Measurements from ENCODE around the gene MRPL49.
A peak's percentile ranks its signal among the peaks of the same experiment; 100 is the strongest.
"Not testable (repeated sequence)": the region's sequence is repeated elsewhere in the genome, so short reads cannot be mapped to it uniquely, and the experiment has no call there.

Gene MRPL49

GRCh38 chr11:65165410-65166317 is 43.5 kb downstream of the MRPL49 start:
- Histone ChIP-seq H3K27me3 (no peaks in the 10 kb centered on the region), H3K4me1 (no peaks in the 10 kb centered on the region), H3K9me3 (no peaks in the 10 kb centered on the region), H3K36me3 (no peaks in the 10 kb centered on the region), H3K4me3 (ENCODE audit: low read depth, low read length) (no peak overlapping the region)
- no peak for TF ChIP-seq CTCF (IDR thresholded peaks at IDR 0.05; ENCODE audit: low read depth, low read length)
- no peak for DNase-seq

- H3K36me3 ChIP-seq = no peaks in the 10 kb centered on the region
- H3K4me1 ChIP-seq = no peaks in the 10 kb centered on the region
- no peak overlapping the region for H3K4me3 ChIP-seq (ENCODE audit: low read depth, low read length)
- TF ChIP-seq CTCF (IDR thresholded peaks at IDR 0.05; ENCODE audit: low read depth, low read length) = no peak
- no peak for DNase-seq
- no peaks in the 10 kb centered on the region for H3K27me3 ChIP-seq
- no peaks in the 10 kb centered on the region for H3K9me3 ChIP-seq
Observed at GRCh38 chr11:65166893-65167292, 44.8 kb downstream of the MRPL49 start.

GRCh38 chr11:65167656-65168055 is 45.5 kb downstream of the MRPL49 start:
- DNase-seq = no peak
- Histone ChIP-seq H3K4me3 (ENCODE audit: low read depth, low read length) (no peak overlapping the region), H3K36me3 (no peaks in the 10 kb centered on the region), H3K27me3 (no peaks in the 10 kb centered on the region), H3K4me1 (no peaks in the 10 kb centered on the region), H3K9me3 (no peaks in the 10 kb centered on the region)
- no peak for TF ChIP-seq CTCF (IDR thresholded peaks at IDR 0.05; ENCODE audit: low read depth, low read length)

GRCh38 chr11:65169164-65169641 is 47.1 kb downstream of the MRPL49 start:
- DNase-seq = no peak
- Histone ChIP-seq H3K36me3 (no peaks in the 10 kb centered on the region), H3K9me3 (no peaks in the 10 kb centered on the region), H3K27me3 (no peaks in the 10 kb centered on the region), H3K4me3 (ENCODE audit: low read depth, low read length) (no peak overlapping the region), H3K4me1 (no peaks in the 10 kb centered on the region)
- TF ChIP-seq CTCF (IDR thresholded peaks at IDR 0.05; ENCODE audit: low read depth, low read length) = no peak

- no peak for DNase-seq
- H3K4me3 ChIP-seq (ENCODE audit: low read depth, low read length) = no peak within 1 kb of the TSS
- H3K9me3 ChIP-seq = no peaks in the 10 kb centered on the region
- no peaks in the 10 kb centered on the region for H3K4me1 ChIP-seq
- no peaks in the 10 kb centered on the region for H3K36me3 ChIP-seq
- no peaks in the 10 kb centered on the region for H3K27me3 ChIP-seq
- no peak for TF ChIP-seq CTCF (IDR thresholded peaks at IDR 0.05; ENCODE audit: low read depth, low read length)
Observed at GRCh38 chr11:65170058-65170534, 48.0 kb downstream of the MRPL49 start, which contains the start of gene SPDYC. Gene SPDYC, plus strand, starts transcription at chr11:65170233. Its CDS starts 1,125 bp downstream, at chr11:65171358.

- Histone ChIP-seq H3K4me1 (no peaks in the 10 kb centered on the region), H3K36me3 (no peaks in the 10 kb centered on the region), H3K27me3 (no peaks in the 10 kb centered on the region), H3K9me3 (no peaks in the 10 kb centered on the region), H3K4me3 (ENCODE audit: low read depth, low read length) (no peak overlapping the region)
- no peak for DNase-seq
- no peak for TF ChIP-seq CTCF (IDR thresholded peaks at IDR 0.05; ENCODE audit: low read depth, low read length)
Observed at GRCh38 chr11:65172600-65172999, 50.5 kb downstream of the MRPL49 start.

- not testable (repeated sequence) for H3K27me3 ChIP-seq; H3K9me3 ChIP-seq; H3K36me3 ChIP-seq; H3K4me3 ChIP-seq (ENCODE audit: low read depth, low read length); H3K4me1 ChIP-seq
- DNase-seq = peak; percentile 20
Observed at GRCh38 chr11:65174571-65175010, 52.5 kb downstream of the MRPL49 start.

All from BE2C (cell line).